Mammary epithelial cell (primary cell): ENCODE results near the gene BTBD9.

ENCODE experiments used
- CTCF ChIP-seq, 2 donors: IDR thresholded peaks in 1 of 2; conservative IDR thresholded peaks in 1 of 2; 2 replicates each; pipeline ENCODE4 v1.5.1; 2011 to 2012; ENCODE audit warnings: inconsistent platforms in 2 of 2, low read length in 2 of 2, mild to moderate bottlenecking in 2 of 2, control low read depth in 1 of 2, low read depth in 1 of 2; ENCODE audit not compliant: insufficient read depth in 1 of 2; ENCODE audit errors: extremely low read depth in 1 of 2
- EZH2 ChIP-seq: IDR thresholded peaks from 2 replicates; pipeline ENCODE4 v1.6.1; 2012; ENCODE audit warnings: low read length, inconsistent platforms, borderline replicate concordance

GRCh38 chr6:38587766-38588362 lies 51.9 kb downstream of the BTBD9 start:
- TF ChIP-seq CTCF (conservative IDR thresholded peaks at IDR 0.05 in 1 of 2, IDR thresholded peaks at IDR 0.05 in 1 of 2; ENCODE audit: extremely low read depth in 1 of 2, insufficient read depth in 1 of 2, low read depth in 1 of 2, low read length in 2 of 2) (no peak), EZH2 (no peak)
